Measurements from ENCODE around the gene SERPINA10. TPM values are rescaled to one million over a fixed set of nuclear protein-coding genes. Genes with fewer than 3 reads are reported as not detected.

SERPINA10 gene
- total and polyA plus RNA-seq, 2 experiments from 2014 or later, result 0.11 TPM; not detected in 1

DNA sequence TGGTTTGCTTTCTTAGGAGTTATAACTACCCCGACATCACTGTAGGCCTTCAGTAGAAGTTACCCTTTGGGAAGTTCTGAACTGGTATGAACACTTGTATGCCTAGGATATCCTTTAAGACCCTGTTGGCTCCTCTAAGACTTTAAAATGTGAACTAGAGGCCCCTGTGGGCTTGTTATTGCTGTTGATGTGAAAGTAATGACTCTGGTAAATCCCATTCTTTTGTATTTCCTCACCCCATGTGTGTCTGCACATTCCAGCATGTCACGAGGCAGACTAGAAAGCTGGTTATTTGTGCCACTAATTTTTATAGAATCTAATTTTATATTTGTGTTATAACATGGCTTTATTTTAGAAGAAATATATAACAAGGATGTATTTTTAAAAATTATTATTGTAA is 48.9 kb downstream of the SERPINA10 start (continued):
- TF ChIP-seq, protein P1, sequence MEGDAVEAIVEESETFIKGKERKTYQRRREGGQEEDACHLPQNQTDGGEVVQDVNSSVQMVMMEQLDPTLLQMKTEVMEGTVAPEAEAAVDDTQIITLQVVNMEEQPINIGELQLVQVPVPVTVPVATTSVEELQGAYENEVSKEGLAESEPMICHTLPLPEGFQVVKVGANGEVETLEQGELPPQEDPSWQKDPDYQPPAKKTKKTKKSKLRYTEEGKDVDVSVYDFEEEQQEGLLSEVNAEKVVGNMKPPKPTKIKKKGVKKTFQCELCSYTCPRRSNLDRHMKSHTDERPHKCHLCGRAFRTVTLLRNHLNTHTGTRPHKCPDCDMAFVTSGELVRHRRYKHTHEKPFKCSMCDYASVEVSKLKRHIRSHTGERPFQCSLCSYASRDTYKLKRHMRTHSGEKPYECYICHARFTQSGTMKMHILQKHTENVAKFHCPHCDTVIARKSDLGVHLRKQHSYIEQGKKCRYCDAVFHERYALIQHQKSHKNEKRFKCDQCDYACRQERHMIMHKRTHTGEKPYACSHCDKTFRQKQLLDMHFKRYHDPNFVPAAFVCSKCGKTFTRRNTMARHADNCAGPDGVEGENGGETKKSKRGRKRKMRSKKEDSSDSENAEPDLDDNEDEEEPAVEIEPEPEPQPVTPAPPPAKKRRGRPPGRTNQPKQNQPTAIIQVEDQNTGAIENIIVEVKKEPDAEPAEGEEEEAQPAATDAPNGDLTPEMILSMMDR (conservative IDR thresholded peaks at IDR 0.05; ENCODE audit: low read depth in 2 of 2), result no peak
- TF ChIP-seq STAT1 (IDR thresholded peaks at IDR 0.05; ENCODE audit: unreplicated experiment), result no peak

DNA sequence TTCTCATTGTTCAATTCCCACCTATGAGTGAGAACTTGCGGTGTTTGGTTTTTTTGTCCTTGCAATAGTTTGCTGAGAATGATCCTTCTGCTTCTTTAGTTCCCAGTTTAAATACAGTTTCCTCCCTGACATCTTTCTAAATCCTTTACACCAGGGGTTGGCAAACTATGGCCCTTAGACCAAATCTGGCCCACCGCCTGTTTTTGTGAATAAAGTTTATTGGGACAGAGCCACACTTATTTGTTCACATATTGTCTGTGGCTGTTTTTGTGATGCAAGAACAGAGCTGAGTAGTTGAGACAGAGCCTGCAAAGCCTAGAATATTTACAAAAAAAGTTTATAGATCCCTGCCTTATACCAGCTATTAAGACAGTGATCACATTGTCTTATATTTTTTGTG is 53.7 kb downstream of the SERPINA10 start:
- Histone ChIP-seq H3K27me3 (ENCODE audit: insufficient read depth) (no peaks in the 10 kb centered on the region), H3K9me2 (ENCODE audit: insufficient read depth) (no peaks in the 10 kb centered on the region), H3K4me2 (no peak overlapping the region), H3K4me1 (ENCODE audit: insufficient read depth) (no peaks in the 10 kb centered on the region), H3K79me2 (replicated peaks; ENCODE audit: insufficient read depth) (no peaks in the 10 kb centered on the region), H2AFZ (no peak overlapping the region), H4K20me1 (replicated peaks; ENCODE audit: insufficient read depth) (no peaks in the 10 kb centered on the region), H3K27ac (ENCODE audit: low read depth) (no peak overlapping the region), H3F3A (replicated peaks; ENCODE audit: low read depth) (no peaks in the 10 kb centered on the region), H3K36me3 (ENCODE audit: insufficient read depth) (no peaks in the 10 kb centered on the region), H3K4me3 (no peak overlapping the region)
- Mint-ChIP-seq H3K9me3 (no peaks in the 10 kb centered on the region), H3K4me3 (no peak overlapping the region), H3K27ac (no peak overlapping the region; the same call in 1 of the 2 replicates), H3K36me3 (ENCODE audit: low read depth) (peaks cover 18% of the 10 kb centered on the region; the same call in 2 of the 3 replicates), H3K27me3 (ENCODE audit: insufficient read depth, low read depth, poor library complexity) (no peaks in the 10 kb centered on the region), H3K4me1 (peaks cover 2% of the 10 kb centered on the region; the same call in 1 of the 3 replicates)
- TF ChIP-seq, protein P1 (conservative IDR thresholded peaks at IDR 0.05; ENCODE audit: low read depth in 2 of 2), result no peak
- TF ChIP-seq POLR2AphosphoS5 (IDR thresholded peaks at IDR 0.05; ENCODE audit: low read depth) (no peak), ZNF114 (CRISPR knock-in tag; IDR thresholded peaks at IDR 0.05) (no peak), JUNB (IDR thresholded peaks at IDR 0.05; ENCODE audit: unreplicated experiment) (no peak), ZNF331 (CRISPR knock-in tag; IDR thresholded peaks at IDR 0.05; ENCODE audit: low read depth) (no peak), STAT1 (IDR thresholded peaks at IDR 0.05; ENCODE audit: unreplicated experiment) (no peak), EZH2 (IDR thresholded peaks at IDR 0.05; ENCODE audit: low read depth, unreplicated experiment) (no peak), NANOG (IDR thresholded peaks at IDR 0.05; ENCODE audit: borderline replicate concordance) (no peak)
- TF ChIP-seq, protein P2, sequence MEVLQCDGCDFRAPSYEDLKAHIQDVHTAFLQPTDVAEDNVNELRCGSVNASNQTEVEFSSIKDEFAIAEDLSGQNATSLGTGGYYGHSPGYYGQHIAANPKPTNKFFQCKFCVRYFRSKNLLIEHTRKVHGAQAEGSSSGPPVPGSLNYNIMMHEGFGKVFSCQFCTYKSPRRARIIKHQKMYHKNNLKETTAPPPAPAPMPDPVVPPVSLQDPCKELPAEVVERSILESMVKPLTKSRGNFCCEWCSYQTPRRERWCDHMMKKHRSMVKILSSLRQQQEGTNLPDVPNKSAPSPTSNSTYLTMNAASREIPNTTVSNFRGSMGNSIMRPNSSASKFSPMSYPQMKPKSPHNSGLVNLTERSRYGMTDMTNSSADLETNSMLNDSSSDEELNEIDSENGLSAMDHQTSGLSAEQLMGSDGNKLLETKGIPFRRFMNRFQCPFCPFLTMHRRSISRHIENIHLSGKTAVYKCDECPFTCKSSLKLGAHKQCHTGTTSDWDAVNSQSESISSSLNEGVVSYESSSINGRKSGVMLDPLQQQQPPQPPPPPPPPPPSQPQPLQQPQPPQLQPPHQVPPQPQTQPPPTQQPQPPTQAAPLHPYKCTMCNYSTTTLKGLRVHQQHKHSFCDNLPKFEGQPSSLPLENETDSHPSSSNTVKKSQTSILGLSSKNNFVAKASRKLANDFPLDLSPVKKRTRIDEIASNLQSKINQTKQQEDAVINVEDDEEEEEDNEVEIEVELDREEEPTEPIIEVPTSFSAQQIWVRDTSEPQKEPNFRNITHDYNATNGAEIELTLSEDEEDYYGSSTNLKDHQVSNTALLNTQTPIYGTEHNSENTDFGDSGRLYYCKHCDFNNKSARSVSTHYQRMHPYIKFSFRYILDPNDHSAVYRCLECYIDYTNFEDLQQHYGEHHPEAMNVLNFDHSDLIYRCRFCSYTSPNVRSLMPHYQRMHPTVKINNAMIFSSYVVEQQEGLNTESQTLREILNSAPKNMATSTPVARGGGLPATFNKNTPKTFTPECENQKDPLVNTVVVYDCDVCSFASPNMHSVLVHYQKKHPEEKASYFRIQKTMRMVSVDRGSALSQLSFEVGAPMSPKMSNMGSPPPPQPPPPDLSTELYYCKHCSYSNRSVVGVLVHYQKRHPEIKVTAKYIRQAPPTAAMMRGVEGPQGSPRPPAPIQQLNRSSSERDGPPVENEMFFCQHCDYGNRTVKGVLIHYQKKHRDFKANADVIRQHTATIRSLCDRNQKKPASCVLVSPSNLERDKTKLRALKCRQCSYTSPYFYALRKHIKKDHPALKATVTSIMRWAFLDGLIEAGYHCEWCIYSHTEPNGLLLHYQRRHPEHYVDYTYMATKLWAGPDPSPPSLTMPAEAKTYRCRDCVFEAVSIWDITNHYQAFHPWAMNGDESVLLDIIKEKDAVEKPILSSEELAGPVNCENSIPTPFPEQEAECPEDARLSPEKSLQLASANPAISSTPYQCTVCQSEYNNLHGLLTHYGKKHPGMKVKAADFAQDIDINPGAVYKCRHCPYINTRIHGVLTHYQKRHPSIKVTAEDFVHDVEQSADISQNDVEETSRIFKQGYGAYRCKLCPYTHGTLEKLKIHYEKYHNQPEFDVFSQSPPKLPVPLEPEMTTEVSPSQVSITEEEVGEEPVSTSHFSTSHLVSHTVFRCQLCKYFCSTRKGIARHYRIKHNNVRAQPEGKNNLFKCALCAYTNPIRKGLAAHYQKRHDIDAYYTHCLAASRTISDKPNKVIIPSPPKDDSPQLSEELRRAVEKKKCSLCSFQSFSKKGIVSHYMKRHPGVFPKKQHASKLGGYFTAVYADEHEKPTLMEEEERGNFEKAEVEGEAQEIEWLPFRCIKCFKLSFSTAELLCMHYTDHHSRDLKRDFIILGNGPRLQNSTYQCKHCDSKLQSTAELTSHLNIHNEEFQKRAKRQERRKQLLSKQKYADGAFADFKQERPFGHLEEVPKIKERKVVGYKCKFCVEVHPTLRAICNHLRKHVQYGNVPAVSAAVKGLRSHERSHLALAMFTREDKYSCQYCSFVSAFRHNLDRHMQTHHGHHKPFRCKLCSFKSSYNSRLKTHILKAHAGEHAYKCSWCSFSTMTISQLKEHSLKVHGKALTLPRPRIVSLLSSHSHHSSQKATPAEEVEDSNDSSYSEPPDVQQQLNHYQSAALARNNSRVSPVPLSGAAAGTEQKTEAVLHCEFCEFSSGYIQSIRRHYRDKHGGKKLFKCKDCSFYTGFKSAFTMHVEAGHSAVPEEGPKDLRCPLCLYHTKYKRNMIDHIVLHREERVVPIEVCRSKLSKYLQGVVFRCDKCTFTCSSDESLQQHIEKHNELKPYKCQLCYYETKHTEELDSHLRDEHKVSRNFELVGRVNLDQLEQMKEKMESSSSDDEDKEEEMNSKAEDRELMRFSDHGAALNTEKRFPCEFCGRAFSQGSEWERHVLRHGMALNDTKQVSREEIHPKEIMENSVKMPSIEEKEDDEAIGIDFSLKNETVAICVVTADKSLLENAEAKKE (CRISPR knock-in tag; IDR thresholded peaks at IDR 0.05), result no peak
- TF ChIP-seq, protein P3, sequence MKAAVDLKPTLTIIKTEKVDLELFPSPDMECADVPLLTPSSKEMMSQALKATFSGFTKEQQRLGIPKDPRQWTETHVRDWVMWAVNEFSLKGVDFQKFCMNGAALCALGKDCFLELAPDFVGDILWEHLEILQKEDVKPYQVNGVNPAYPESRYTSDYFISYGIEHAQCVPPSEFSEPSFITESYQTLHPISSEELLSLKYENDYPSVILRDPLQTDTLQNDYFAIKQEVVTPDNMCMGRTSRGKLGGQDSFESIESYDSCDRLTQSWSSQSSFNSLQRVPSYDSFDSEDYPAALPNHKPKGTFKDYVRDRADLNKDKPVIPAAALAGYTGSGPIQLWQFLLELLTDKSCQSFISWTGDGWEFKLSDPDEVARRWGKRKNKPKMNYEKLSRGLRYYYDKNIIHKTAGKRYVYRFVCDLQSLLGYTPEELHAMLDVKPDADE (IDR thresholded peaks at IDR 0.05), result no peak
- ATAC-seq (no peak), DNase-seq (ENCODE audit: low spot score) (no peak)

All from GM23338 (cell line).